ENCODE data around the gene HAAO. TPM values are rescaled to one million over a fixed set of nuclear protein-coding genes. Genes with fewer than 3 reads are reported as not detected.

The HAAO gene
- total RNA-seq = not detected in 2 replicates

DNA sequence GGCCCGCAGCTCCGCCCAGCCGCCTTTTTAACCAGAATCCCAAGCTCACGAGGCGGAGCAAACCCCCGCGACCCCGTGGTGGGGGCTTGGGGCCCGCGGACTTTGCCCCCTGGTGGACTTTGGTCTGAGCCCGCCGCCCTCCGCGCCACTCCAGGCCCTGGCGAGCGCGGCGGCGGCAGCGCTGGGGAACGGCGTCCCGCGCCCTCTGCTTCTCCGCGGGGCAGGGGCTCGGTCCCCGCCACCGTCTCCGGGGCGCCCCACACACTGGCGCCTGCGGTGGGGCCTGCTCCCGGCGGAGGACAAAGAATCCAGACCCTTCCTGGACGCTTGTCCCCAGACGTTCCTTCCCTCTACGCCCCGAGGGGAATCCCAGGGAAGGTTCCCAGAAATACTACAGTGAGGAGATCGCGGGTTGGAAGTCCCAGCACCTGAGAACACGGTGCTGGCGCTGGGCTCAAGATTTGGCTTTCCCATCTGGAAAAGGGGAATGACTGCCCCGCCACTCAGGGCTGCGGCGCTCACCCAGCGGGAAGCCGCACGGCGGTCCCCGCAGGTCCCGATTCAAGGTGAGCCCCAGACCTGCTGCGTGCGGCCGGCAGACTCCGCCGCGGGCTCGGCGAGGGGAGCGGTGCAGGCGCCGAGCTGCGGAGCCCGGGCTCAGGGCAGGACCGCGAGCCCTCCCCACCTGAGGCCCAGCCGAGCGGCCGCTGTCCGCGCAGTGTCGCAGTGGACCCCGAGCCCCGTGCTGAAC, at the start of gene HAAO:
HAAO (minus strand) TSS at position 1 of the 751 bp plus-strand sequence. CDS start 47 bp downstream, outside the sequence.

DNA sequence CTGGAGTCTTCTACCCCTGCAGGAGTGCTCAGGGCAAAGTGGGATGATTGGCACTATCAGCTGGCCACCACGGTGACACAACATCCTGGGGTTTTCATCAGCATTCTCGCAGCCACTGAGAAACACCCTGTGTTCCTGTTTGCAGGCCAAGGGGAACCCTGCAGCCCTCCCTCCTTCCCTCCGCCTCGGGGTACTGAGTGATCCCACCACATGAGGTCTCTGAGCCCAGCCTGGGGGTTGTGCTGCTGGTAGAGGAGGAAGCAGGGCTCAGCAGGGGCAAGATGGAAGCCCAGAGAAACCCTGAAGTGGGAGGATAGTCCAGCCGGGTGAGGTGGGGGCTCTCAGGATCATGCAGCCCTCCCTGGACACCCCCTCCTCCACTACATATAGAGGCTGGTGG, 28.3 kb downstream of the HAAO start, which contains the start of gene OXER1:
OXER1 (minus strand) TSS at position 40 of the 400 bp plus-strand sequence. CDS start 73 bp downstream, outside the sequence.

Other genes starting within 250 kb of the HAAO start
- gene MTA3, start 224.0 kb downstream of the HAAO start, total RNA-seq = 16.3 and 25.8 TPM in 2 replicates
- not detected in 2 replicates for gene OXER1, start 28.4 kb downstream of the HAAO start, total RNA-seq

Measured in dermis lymphatic vessel endothelial cell (primary cell).